HepG2 (cell line): ENCODE measurements around the gene JAGN1.

Source experiments
- CEBPB ChIP-seq: IDR thresholded peaks from 2 replicates; pipeline ENCODE4 v1.6.1; 2011; ENCODE audit warnings: low read depth, low read length, improper control_type of control experiment, borderline replicate concordance
- HMG20B ChIP-seq: conservative IDR thresholded peaks from 2 replicates; pipeline ENCODE4 v1.6.1; 2016; ENCODE audit warnings: missing genetic modification reagents, missing compliant biosample characterization
- POLR2A ChIP-seq, 2 experiments: IDR thresholded peaks; 2 replicates each; pipeline ENCODE4 v1.6.1; 2011; ENCODE audit warnings: low read depth in 2 of 2, low read length in 2 of 2, mild to moderate bottlenecking in 1 of 2, moderate library complexity in 1 of 2; ENCODE audit not compliant: insufficient read depth in 1 of 2
- SRSF1 ChIP-seq: fragments of 200-400 bp; formaldehyde crosslinking; optimal IDR thresholded peaks from 2 replicates; pipeline ENCODE3; 2017; ENCODE audit warnings: mild to moderate bottlenecking, low read depth, low read length, moderate library complexity
- ZMYM4 ChIP-seq: sonication (generic); formaldehyde crosslinking; IDR thresholded peaks from 2 replicates; pipeline ENCODE4 v1.8.1; 2023; ENCODE audit warnings: mild to moderate bottlenecking, missing genetic modification reagents
- ZNF574 ChIP-seq: sonication (generic); formaldehyde crosslinking; IDR thresholded peaks from 2 replicates; pipeline ENCODE4 v1.4.0; 2020; ENCODE audit warnings: missing genetic modification reagents
- ZNF770 ChIP-seq: sonication (generic); formaldehyde crosslinking; IDR thresholded peaks from 2 replicates; pipeline ENCODE4 v1.5.0; 2020; ENCODE audit warnings: mild to moderate bottlenecking, missing genetic modification reagents

GRCh38 chr3:9841015-9841414, 49.4 kb upstream of the JAGN1 start:
- TF ChIP-seq POLR2A (IDR thresholded peaks at IDR 0.05; ENCODE audit: insufficient read depth in 1 of 2, low read depth in 2 of 2, low read length in 2 of 2), result no peak
- no peak for TF ChIP-seq ZNF574 (CRISPR knock-in tag)
- TF ChIP-seq SRSF1, result no peak
- TF ChIP-seq ZNF770, result no peak
- TF ChIP-seq ZMYM4 (CRISPR knock-in tag), result no peak
- TF ChIP-seq HMG20B (CRISPR knock-in tag), result no peak
- TF ChIP-seq CEBPB, result no peak
